Nephron progenitor cell (in vitro differentiated cells): ENCODE data around the gene TRAPPC5.

Experiments
- DNase-seq: peaks from one replicate; pipeline ENCODE4 v3.0.0; 2021
- H3K27ac Mint-ChIP-seq: 2 replicates; pipeline ENCODE4 v1.8.0; 2021; ENCODE audit warnings: mild to moderate bottlenecking, moderate library complexity, mixed read lengths
- H3K27me3 Mint-ChIP-seq: 2 replicates; pipeline ENCODE4 v1.8.0; 2021; ENCODE audit warnings: mild to moderate bottlenecking, low read depth, mixed read lengths; ENCODE audit not compliant: poor library complexity
- H3K36me3 Mint-ChIP-seq: 2 replicates; pipeline ENCODE4 v1.8.0; 2021; ENCODE audit warnings: low read depth, mixed read lengths
- H3K4me1 Mint-ChIP-seq: 2 replicates; pipeline ENCODE4 v1.8.0; 2021; ENCODE audit warnings: mixed read lengths
- H3K4me3 Mint-ChIP-seq: 2 replicates; pipeline ENCODE4 v1.8.0; 2021; ENCODE audit warnings: mild to moderate bottlenecking, moderate library complexity, mixed read lengths
- H3K9me3 Mint-ChIP-seq: 2 replicates; pipeline ENCODE4 v1.8.0; 2021; ENCODE audit warnings: mild to moderate bottlenecking, moderate library complexity, mixed read lengths
- CTCF ChIP-seq: fragments of 200-600 bp; sonication (generic); IDR thresholded peaks from 2 replicates; pipeline ENCODE4 v1.5.0; 2021; ENCODE audit warnings: antibody characterized with exemption

Gene TRAPPC5

GRCh38 chr19:7691497-7691896, 10.9 kb downstream of the TRAPPC5 start:
- Mint-ChIP-seq H3K4me3 (no peak overlapping the region), H3K9me3 (no peaks in the 10 kb centered on the region), H3K4me1 (no peaks in the 10 kb centered on the region), H3K36me3 (no peaks in the 10 kb centered on the region), H3K27me3 (peaks cover 10% of the 10 kb centered on the region), H3K27ac (no peak overlapping the region)
- no peak for DNase-seq
- TF ChIP-seq CTCF, result no peak

- peaks cover 21% of the 10 kb centered on the region for H3K27me3 Mint-ChIP-seq
- no peaks in the 10 kb centered on the region for H3K36me3 Mint-ChIP-seq
- DNase-seq, result no peak
- no peaks in the 10 kb centered on the region for H3K9me3 Mint-ChIP-seq
- no peak overlapping the region for H3K4me3 Mint-ChIP-seq
- no peak overlapping the region for H3K27ac Mint-ChIP-seq
- no peak for TF ChIP-seq CTCF
- no peaks in the 10 kb centered on the region for H3K4me1 Mint-ChIP-seq
Measured at GRCh38 chr19:7692417-7693088, 11.9 kb downstream of the TRAPPC5 start.

GRCh38 chr19:7694499-7694898, 13.9 kb downstream of the TRAPPC5 start:
- DNase-seq, result no peak
- H3K4me3 Mint-ChIP-seq, result no peak overlapping the region
- H3K9me3 Mint-ChIP-seq, result no peaks in the 10 kb centered on the region
- no peaks in the 10 kb centered on the region for H3K36me3 Mint-ChIP-seq
- H3K27me3 Mint-ChIP-seq, result peaks cover 39% of the 10 kb centered on the region
- no peak overlapping the region for H3K27ac Mint-ChIP-seq
- H3K4me1 Mint-ChIP-seq, result no peaks in the 10 kb centered on the region
- TF ChIP-seq CTCF, result no peak

- no peak overlapping the region for H3K4me3 Mint-ChIP-seq
- H3K9me3 Mint-ChIP-seq, result no peaks in the 10 kb centered on the region
- H3K4me1 Mint-ChIP-seq, result no peaks in the 10 kb centered on the region
- H3K36me3 Mint-ChIP-seq, result no peaks in the 10 kb centered on the region
- no peak overlapping the region for H3K27ac Mint-ChIP-seq
- DNase-seq, result no peak
- TF ChIP-seq CTCF, result no peak
- peaks cover 56% of the 10 kb centered on the region for H3K27me3 Mint-ChIP-seq
Measured at GRCh38 chr19:7697721-7698287, 17.2 kb downstream of the TRAPPC5 start.

- Mint-ChIP-seq H3K27ac (no peak overlapping the region), H3K4me3 (no peak overlapping the region)
- no peak for TF ChIP-seq CTCF
Measured at GRCh38 chr19:7698583-7698982, 17.9 kb downstream of the TRAPPC5 start.

GRCh38 chr19:7699003-7699402, 18.4 kb downstream of the TRAPPC5 start:
- no peak overlapping the region for H3K27ac Mint-ChIP-seq
- no peak for TF ChIP-seq CTCF
- no peaks in the 10 kb centered on the region for H3K36me3 Mint-ChIP-seq
- H3K4me3 Mint-ChIP-seq, result no peak overlapping the region
- no peaks in the 10 kb centered on the region for H3K9me3 Mint-ChIP-seq
- H3K27me3 Mint-ChIP-seq, result peaks cover 68% of the 10 kb centered on the region
- DNase-seq, result no peak
- H3K4me1 Mint-ChIP-seq, result no peaks in the 10 kb centered on the region

More at GRCh38 chr19:7698583-7698982, 17.9 kb downstream of the TRAPPC5 start:
- no peaks in the 10 kb centered on the region for H3K9me3 Mint-ChIP-seq
- H3K36me3 Mint-ChIP-seq, result no peaks in the 10 kb centered on the region
- no peak for DNase-seq
- H3K27me3 Mint-ChIP-seq, result peaks cover 64% of the 10 kb centered on the region
- H3K4me1 Mint-ChIP-seq, result no peaks in the 10 kb centered on the region
